Choroid plexus epithelial cell (primary cell): ENCODE measurements around the gene OPCML.

Experiments
- DNase-seq: peaks from one replicate; pipeline ENCODE4 v3.0.0-alpha.2; 2010; ENCODE audit warnings: low read depth
- H3K4me3 ChIP-seq: 2 replicates; pipeline ENCODE4 v1.5.1; 2011; ENCODE audit warnings: low read depth, mild to moderate bottlenecking, control low read depth, low read length, moderate library complexity
- CTCF ChIP-seq: conservative IDR thresholded peaks from 2 replicates; pipeline ENCODE4 v1.5.1; 2011; ENCODE audit warnings: low read depth, mild to moderate bottlenecking, control low read depth, inconsistent platforms, low read length, moderate library complexity

The OPCML gene

GRCh38 chr11:133049244-133050019 lies 482.9 kb downstream of the OPCML start:
- H3K4me3 ChIP-seq = no peak overlapping the region
- no peak for TF ChIP-seq CTCF
- DNase-seq = no peak

- no peak for DNase-seq
- no peak overlapping the region for H3K4me3 ChIP-seq
- no peak for TF ChIP-seq CTCF
Measured at GRCh38 chr11:133048270-133048669, 484.0 kb downstream of the OPCML start.

GRCh38 chr11:133047771-133048115 lies 484.6 kb downstream of the OPCML start:
- no peak for TF ChIP-seq CTCF
- DNase-seq = no peak
- no peak overlapping the region for H3K4me3 ChIP-seq

- H3K4me3 ChIP-seq = no peak overlapping the region
- no peak for DNase-seq
- TF ChIP-seq CTCF = no peak
Measured at GRCh38 chr11:133047036-133047770, 485.1 kb downstream of the OPCML start.

GRCh38 chr11:133046252-133046651 lies 486.0 kb downstream of the OPCML start:
- DNase-seq = no peak
- no peak overlapping the region for H3K4me3 ChIP-seq
- TF ChIP-seq CTCF = no peak

- no peak for DNase-seq
- no peak for TF ChIP-seq CTCF
- no peak overlapping the region for H3K4me3 ChIP-seq
Measured at GRCh38 chr11:133041928-133042882, 490.1 kb downstream of the OPCML start.
